ENCODE data around the gene IDH3B. TPM values are rescaled to one million over a fixed set of nuclear protein-coding genes. Genes with fewer than 3 reads are reported as not detected.

The IDH3B gene
- total RNA-seq (2014; rRNA removed; shearing (Covaris generic); ENCODE audit: low replicate concordance), result 190 and 266 TPM in 2 replicates

DNA sequence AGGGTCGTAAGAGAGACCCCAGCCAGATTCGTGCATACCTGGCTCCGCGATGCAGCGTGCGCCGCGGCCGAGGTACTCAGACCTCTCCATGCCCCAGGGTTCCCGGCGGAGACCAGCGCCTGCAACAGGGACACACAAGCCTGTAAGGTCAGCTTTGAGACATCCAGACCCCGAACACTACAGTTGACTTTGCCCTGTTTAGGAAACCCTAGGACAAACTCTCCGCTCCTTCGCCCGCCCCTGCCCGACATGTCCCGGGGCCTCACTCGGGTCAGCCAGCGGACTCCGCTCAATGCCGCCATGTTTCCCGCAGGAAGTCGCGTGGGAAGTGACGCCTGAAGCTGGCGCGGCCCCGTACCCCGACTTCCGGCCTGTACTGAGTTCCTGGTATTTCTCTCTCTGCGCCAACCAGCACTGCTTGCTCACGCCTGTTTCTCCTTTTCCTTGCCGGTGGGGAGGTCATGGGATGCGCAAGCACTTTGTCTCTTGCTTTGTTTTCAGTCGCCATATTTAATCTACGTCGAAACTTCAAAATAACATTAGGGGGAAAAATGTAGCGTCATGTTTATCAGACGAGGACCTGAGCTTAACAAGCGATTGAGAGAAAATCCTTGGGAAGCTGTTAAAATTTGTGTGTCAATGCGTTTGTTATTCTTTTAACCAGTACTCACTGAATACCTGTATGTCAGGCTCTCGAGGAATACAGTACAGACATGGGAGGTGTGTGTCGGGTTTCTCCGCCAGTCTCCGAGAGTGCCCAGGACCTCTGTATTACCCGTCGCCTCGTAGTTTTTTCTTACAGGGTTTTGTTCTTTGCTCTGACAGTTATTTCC, at the start of gene IDH3B:
TSS of gene IDH3B (minus strand) at position 330 of the 833 bp plus-strand sequence. CDS start at position 302, 28 bp downstream.
- in situ Hi-C loops (cut with HindIII; ENCODE audit: low pct_unique_long_range_greater_than_20kb, low sequenced_read_pairs), result no loop called here
- peak; percentile 92 for DNase-seq (ENCODE audit: low read depth)

DNA sequence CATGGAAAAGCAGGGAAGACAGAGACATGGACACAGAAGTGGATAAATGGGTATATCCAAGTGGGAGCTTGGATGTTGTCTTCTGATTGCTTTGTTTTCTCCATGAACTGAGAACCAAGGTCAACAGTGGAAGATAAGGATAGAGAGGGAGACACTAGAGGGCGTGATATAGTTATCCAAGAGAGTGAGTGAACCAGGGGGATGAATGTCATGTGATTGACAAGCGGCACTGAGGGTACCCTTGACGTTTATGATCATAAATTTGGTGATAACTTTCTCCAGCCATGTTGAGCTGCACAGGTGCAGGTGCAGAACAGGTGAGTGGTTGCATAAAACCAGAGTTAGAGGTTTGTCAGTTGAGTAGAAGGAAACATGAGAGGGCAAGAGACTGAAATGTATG, 49.3 kb upstream of the IDH3B start:
- in situ Hi-C loops (cut with HindIII; ENCODE audit: low pct_unique_long_range_greater_than_20kb, low sequenced_read_pairs), result no loop called here
- DNase-seq (ENCODE audit: low read depth), result no peak

DNA sequence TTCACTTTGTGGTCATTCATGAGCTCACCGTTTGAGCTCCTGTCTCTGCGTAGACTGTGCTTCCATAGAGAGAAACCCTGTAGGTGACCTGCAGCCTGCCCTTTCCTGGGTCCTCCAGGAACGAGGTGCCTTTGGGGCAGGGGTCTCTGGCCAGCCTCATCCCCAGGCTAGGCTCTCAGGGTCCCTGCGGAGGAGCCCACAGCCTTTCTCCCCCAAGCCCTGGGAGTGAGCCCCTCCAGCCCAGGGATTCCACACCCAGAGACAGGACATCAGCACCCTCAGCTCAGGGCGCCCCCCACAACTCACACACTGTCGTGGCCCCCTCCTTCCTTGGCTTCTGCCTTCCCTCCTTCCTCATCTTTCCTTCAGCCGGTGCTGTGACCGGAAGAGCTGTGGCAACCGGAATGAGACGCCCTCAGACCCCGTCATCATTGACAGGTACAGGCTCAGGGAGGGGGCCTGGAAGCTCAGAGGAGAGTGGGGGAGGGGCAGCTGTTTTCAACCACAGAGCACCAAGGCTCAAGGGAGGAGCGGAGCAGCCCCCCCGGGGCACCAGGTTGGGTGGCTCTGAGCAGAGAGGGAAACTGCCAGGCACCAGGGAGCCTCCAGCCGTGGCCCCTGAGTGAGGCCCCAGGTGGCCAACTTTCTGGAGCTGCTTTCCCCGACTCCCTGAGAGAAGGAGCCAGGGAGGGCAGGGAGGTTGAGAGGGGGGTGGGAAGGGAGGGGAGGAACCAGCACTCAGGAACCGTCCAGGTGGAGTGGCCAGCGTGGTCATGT, 45.4 kb upstream of the IDH3B start:
- DNase-seq (ENCODE audit: low read depth), result no peak

DNA sequence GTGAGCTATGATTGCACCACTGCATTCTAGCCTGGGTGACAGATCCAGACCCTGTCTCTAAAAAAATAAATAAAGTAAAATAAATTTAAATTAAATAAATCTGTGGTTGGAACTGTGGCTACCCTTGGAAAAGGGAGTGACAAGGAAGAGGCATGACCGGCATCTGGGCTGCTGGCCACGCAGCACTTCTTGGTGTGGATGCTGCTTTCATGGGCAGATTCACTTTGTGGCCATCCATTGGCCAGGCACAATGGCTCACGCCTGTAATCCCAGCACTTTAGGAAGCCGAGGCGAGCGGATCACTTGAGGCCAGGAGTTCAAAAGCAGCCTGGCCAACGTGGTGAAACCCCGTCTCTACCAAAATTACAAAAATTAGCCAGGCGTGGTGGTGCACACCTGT, 44.6 kb upstream of the IDH3B start:
- DNase-seq (ENCODE audit: low read depth), result no peak
- in situ Hi-C loops (cut with HindIII; ENCODE audit: low pct_unique_long_range_greater_than_20kb, low sequenced_read_pairs), result no loop called here

More for the DNA sequence above, 45.4 kb upstream of the IDH3B start:
- in situ Hi-C loops (cut with HindIII; ENCODE audit: low pct_unique_long_range_greater_than_20kb, low sequenced_read_pairs), result no loop called here

DNA sequence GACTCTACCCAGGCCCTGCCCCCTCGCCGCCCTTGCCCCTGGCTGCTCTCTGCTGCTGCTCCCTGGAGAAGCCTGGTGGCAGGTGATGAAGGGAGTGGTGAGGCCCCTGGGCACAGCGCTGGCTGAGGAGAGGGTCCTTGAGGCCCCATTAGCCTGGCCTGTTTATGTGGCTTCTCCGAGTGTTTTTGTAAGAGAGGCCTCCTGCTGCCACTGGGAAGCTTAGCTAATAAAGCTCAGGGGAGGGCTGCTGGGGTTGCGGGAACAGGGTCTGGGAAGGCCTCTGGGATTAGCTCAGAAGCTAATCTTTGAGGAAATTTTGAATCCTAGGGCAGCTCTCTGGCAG, 44.0 kb upstream of the IDH3B start:
- no peak for DNase-seq (ENCODE audit: low read depth)
- in situ Hi-C loops (cut with HindIII; ENCODE audit: low pct_unique_long_range_greater_than_20kb, low sequenced_read_pairs), result no loop called here

DNA sequence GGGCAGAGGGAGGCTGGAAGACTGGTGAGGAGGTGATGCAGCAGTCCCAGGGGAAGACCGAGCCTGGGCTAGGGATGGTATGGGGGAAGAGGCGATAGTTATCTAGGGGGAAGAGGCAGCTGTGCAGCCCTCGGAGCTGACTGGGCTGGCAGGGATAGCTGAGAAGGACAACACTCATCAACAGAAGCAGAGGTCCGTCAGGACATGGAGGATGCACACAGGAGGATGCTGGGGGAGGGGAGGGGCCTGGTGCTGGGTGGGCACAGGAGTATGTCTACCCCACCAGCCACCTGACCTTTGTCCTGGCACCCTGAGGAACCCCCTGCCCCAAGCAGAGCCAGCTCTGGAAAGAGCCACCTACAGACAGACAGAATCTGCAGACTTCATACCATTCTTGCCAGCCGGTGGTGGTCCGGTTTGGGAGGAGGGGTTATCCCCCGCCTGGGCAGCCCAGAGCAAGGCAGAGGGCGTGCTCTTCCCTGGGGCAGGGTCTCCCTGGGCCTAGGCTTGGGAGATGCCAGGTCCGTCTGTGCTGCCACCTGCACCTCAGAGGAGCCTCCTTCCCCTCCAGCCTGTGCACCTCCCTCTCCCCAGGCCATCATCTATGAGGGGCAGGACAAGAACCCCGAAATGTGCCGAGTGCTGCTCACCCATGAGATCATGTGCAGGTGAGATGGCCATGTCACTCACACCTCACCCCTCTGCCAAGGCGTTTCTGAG, 43.5 kb upstream of the IDH3B start:
- in situ Hi-C loops (cut with HindIII; ENCODE audit: low pct_unique_long_range_greater_than_20kb, low sequenced_read_pairs), result no loop called here
- no peak for DNase-seq (ENCODE audit: low read depth)

DNA sequence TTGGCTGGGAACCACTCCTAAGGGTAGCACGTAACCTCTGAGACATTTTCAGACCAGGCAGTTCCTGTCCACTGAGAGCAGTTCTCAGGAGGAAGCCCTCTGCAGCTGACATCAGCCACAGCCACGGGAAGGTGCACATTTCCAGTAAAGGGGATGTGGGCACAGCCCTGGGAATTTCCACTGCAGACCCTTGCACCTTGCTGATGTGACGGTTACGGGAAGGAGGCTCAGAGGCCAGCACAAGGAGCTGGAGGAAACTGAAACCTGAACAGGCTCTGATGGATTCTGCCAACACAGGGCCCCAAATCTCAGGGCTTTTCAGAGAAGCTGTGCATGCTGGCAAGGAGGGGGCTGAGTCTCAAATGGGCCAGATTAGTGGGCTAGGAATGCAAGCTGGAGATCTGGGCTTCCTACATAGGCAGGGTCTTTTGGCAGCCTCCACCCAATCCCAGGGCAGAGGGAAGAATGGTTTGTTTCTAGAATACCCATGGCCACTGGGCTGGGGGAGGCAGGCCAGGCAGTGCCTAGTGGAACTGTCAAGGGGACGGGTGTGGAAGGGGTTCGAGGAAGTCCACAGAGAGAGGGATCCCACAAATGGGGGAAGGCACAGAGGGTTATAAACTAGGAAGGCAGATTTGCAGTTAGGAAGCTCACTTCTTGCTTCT, 42.8 kb upstream of the IDH3B start:
- no peak for DNase-seq (ENCODE audit: low read depth)
- in situ Hi-C loops (cut with HindIII; ENCODE audit: low pct_unique_long_range_greater_than_20kb, low sequenced_read_pairs), result no loop called here

DNA sequence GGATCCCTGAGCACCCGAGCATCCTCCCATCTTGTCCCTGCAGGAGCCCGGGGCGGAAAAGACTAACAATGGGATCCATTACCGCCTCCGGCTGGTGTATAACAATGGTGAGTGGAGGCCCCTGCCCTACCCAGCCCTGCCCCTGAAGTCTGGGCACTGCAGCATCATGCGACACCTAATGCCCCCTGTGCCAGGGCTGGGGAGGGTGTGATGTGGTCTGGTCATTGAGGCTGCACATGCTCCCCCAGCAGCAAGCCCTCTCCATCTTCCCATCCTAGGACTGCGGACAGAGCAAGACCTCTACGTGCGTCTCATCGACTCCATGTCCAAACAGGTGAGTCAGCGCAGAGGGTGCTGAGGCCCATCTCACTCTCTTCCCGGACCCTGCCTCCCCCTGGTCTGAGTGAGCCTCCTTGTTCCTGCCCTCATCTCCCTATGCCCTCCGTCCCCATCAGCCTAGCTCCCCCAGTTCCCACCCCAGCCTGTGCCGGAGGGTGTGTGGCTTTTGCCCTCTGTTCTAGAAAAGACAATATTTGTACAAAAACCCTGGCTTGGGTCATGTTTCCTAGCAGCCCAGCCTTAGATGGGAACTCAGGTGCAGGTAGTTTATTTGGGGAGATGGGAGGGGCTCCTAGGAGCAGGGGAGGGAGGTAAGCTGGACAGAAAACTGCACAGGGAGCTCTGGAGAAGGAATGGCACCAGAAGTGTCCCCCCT, 42.1 kb upstream of the IDH3B start:
- DNase-seq (ENCODE audit: low read depth), result no peak
- in situ Hi-C loops (cut with HindIII; ENCODE audit: low pct_unique_long_range_greater_than_20kb, low sequenced_read_pairs), result no loop called here

DNA sequence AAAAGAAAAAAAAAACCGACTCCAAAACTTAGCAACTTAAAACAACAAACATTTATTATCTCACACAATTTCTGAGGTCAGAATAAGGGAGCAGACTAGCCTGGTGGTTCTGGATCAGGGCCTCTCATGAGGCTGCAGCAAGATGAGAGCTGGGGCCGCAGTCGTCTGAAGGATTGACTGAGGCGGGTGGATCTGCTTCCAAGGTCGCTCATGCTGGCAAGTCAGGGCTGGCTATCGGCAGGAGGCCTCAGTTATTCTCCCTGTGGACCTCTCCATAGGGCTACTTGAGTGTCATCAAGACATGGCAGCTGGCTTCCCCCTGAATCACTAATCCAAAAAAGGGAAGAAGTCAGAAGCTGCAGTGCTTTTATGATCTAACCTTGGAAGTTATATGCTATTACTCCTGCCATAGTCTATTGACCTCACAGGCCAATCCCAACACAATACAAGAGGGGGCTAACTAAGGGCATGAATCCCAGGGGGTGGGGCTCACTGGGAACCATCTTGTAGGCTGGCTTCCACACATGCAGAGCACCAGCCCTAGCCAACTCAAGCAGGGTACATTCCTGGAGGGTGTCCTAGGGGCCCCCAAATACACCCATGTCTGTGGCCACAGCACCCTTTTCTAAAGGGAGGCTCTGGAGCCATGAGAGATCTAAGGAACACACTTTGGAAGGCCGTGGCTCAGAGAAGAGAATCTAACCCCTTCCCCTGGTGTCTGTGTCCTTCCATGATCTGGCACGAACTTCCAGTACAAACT, 39.9 kb upstream of the IDH3B start:
- DNase-seq (ENCODE audit: low read depth), result no peak
- in situ Hi-C loops (cut with HindIII; ENCODE audit: low pct_unique_long_range_greater_than_20kb, low sequenced_read_pairs), result no loop called here

DNA sequence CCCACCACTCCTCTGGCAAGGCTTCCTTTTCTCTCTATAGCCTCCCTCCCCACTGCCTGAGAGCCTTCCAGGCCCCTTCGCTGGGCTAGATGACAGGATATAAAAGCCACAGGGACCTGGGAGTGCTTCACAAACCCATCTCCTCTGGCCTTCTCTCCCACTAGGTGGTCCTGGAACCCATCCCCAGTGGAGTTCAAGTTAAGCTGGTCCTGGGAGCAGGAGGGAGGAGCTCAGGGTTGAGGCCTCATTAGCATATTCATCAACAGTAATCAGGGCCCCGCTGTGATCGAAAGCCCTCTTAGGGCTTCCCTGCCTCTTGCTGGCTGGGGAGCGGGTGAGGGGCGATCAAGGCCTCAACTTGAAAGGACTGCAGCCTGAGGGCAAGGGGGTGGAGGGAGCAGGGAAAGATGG, 37.7 kb upstream of the IDH3B start:
- no peak for DNase-seq (ENCODE audit: low read depth)
- in situ Hi-C loops (cut with HindIII; ENCODE audit: low pct_unique_long_range_greater_than_20kb, low sequenced_read_pairs), result no loop called here

DNA sequence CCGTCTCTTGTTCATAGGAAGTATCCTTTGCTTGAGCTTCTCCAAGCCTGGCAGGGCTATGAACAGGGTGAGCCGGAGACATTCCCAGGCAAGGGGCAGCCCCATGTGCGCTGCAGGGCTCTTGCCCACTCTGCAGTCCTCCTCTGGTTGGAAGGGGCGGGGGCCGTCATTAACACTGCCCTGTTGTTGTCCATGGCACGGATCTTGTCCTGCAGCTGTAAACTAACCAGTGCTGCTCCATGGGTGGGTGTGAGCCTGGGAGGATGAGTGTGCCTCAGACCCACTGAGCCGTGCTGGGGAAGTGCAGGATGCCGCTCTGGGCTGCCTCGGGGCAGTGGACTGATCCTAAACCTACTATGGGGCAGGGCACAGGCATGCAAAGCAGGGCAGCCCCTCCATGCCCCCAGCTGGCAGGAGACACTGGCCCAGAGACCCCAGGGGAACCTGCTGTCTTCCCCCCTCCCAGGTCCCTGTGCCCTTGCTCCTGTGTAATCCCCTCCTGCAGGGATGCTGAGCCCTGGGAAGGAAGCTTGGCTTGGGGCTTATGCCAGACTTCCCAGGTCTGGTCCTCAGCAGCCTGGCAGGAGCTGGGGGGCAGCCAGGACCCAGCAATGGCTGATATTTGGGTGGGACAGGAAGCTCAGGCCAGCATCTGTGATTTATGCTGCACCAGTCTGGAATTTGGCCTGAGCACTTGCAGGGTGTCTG, 37.1 kb upstream of the IDH3B start:
- in situ Hi-C loops (cut with HindIII; ENCODE audit: low pct_unique_long_range_greater_than_20kb, low sequenced_read_pairs), result no loop called here
- DNase-seq (ENCODE audit: low read depth), result no peak

DNA sequence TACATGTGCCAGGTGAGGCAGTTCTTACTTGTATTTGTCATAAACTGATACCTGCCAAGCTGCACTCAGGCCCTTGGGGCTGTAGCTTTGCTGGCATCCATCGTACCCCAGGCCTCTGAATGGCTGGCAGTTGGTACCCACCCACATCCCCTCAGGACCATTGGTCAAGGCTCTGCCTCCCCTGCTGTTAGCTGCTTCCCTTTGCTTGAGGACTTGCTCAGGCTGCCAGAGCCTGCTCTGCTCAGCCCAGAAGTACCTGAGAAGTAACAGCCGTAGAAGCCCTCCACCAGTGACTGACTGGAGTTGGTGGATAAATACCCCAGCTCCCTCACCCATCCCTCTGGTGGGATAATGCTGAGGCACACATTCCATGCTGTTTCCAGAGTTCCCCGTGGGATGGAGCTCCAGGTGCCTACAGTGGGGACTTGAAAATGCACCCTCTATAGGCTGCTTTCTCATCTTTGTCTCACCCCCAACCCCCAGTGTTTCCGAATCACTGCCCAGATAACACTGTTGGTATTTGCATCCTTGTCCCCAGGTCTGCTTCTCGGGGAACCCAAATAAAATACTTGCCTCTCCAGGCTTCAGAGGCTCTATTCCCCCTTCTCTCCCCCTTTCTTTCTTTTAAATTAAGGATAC, 35.9 kb upstream of the IDH3B start:
- DNase-seq (ENCODE audit: low read depth), result no peak
- in situ Hi-C loops (cut with HindIII; ENCODE audit: low pct_unique_long_range_greater_than_20kb, low sequenced_read_pairs), result no loop called here

DNA sequence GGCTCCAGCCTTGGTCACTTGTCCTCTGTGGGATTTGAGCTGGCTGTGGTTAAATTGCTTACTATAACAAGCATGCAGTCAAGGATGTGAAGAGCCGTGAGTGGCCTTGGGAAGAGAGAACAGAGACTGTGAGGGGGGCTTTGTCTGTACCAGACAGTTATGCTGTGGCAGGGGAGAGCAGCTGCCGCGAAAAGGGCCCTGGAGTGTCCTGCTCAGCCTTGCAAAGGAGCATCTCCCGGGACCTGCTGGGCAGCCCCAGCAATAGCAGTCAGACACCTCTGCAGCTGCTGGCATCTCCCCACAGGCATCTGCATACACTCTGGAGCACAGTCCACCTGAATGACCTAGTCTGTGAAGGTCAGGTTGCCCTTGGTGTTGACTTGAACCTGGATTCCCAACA, 34.9 kb upstream of the IDH3B start:
- no peak for DNase-seq (ENCODE audit: low read depth)
- in situ Hi-C loops (cut with HindIII; ENCODE audit: low pct_unique_long_range_greater_than_20kb, low sequenced_read_pairs), result no loop called here

DNA sequence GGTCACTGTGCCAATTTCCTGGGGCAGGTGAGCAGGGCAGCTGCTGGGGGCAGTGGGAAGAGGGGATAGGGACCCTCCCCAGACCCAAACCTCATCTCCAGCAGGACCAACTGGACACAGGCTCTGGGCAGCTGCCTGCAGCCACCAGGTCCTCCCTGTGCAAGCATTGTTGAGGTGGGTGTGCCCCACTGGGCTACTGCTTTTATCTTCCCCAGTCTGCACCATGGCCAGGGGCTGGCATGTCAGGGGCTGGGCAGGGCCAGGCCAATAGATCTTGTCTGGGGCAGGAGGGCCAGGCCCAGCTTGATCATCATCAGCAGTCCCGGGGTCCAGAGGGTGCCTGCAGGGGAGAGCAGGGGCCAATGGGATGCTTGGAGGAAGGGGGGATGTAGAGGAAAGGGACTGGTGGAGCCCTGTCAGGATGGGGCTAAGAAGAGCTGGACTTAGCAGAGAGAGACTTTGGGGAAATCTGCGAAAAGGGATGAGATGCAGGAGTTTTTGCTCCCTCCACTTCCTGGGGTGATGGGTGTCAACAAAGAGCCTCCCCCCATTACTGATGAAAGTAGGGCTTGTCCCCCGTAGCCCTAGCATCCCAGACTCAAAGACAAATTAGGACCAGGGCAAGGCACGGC, 34.3 kb upstream of the IDH3B start:
- in situ Hi-C loops (cut with HindIII; ENCODE audit: low pct_unique_long_range_greater_than_20kb, low sequenced_read_pairs), result no loop called here
- DNase-seq (ENCODE audit: low read depth), result no peak

DNA sequence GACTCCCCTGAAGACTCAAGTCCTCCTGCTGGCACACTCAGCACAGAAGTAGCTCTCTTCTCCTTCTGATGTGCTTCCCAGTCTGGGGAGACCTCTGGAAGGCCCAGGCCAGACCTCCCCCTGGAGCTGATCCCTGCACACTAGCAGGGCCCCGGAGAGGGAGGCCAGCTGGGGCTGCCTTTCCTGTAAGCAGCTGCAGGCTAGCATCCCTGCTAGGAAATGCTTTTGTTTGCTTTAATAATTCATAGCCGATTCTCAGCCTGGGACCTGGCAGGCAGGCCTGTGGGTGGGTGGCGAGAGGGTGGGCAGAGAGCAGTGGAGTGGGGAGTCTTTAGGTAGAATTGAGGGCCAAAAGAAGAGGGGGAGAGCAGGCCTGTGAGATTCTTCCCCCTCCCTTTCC, 33.8 kb upstream of the IDH3B start:
- DNase-seq (ENCODE audit: low read depth), result no peak
- in situ Hi-C loops (cut with HindIII; ENCODE audit: low pct_unique_long_range_greater_than_20kb, low sequenced_read_pairs), result no loop called here

DNA sequence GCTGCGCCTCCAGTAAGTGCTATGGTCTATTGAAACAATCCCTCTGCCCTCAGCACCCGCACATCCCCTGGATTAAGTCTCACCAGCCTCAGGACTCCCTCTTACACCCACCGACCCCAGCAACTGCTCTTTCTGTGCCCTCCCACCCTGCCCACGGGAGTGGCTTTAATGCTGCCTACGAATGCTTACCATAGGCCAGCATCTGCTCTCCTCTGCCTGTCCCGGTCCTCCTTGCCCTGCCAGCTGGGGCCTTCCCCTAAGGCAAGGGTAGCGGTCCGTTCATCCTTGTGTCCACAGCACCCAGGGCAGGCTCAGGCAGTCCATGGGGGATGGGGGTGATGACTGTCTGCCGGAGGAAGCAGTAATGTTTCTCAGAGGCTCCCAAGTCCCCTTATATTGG, 32.6 kb upstream of the IDH3B start:
- DNase-seq (ENCODE audit: low read depth), result no peak
- in situ Hi-C loops (cut with HindIII; ENCODE audit: low pct_unique_long_range_greater_than_20kb, low sequenced_read_pairs), result no loop called here

All from Caki2 (cell line).